Large intestine (tissue), 3 donors: ENCODE measurements around the gene HIRA. TPM values are rescaled to one million over a fixed set of nuclear protein-coding genes. Genes with fewer than 3 reads are reported as not detected.
"Not testable (repeated sequence)": the region's sequence is repeated elsewhere in the genome, so short reads cannot be mapped to it uniquely, and the experiment has no call there.

Experiments
- DNase-seq, 2 donors: peaks; one replicate each; pipeline versions ENCODE4 v3.0.0 to v3.0.0-alpha.2; 2013
- H3K27ac ChIP-seq: one replicate; pipeline ENCODE4 v1.5.1; 2013; ENCODE audit warnings: low read length
- H3K27me3 ChIP-seq: 2 replicates; pipeline ENCODE4 v1.6.1; 2013; ENCODE audit warnings: low read length; ENCODE audit not compliant: control insufficient read depth, insufficient read depth
- H3K36me3 ChIP-seq: 2 replicates; pipeline ENCODE4 v1.6.1; 2013; ENCODE audit warnings: low read length; ENCODE audit not compliant: control insufficient read depth, insufficient read depth
- H3K4me1 ChIP-seq: one replicate; pipeline ENCODE4 v1.6.1; 2013; ENCODE audit warnings: low read length; ENCODE audit not compliant: control insufficient read depth, insufficient read depth
- H3K4me3 ChIP-seq: one replicate; pipeline ENCODE4 v1.5.1; 2013; ENCODE audit warnings: low read length
- H3K9me3 ChIP-seq: one replicate; pipeline ENCODE4 v1.6.1; 2013; ENCODE audit warnings: mild to moderate bottlenecking, low read depth, low read length, moderate library complexity; ENCODE audit not compliant: control insufficient read depth
- WGBS: methylation state at CpG from one replicate; pipeline ENCODE4 v1.1.5; 2013; ENCODE audit warnings: low lambda C conversion rate; ENCODE audit not compliant: insufficient coverage; 5-methylcytosine and 5-hydroxymethylcytosine counted together
- polyA plus RNA-seq: library from polyadenylated mRNA; unstranded; fragments of 120-200 nt; gene quantifications from one replicate; pipeline ENCODE4 v1.2.1, GENCODE V29; 2013

HIRA gene
- polyA plus RNA-seq, 1 donor, result 29.6 TPM

- Histone ChIP-seq H3K27me3 (no peaks in the 10 kb centered on the region), H3K36me3 (peaks cover 19% of the 10 kb centered on the region), H3K4me3 (no peak overlapping the region), H3K4me1 (peaks cover 12% of the 10 kb centered on the region), H3K27ac (no peak overlapping the region), H3K9me3 (no peaks in the 10 kb centered on the region)
- no peak for DNase-seq
- WGBS, result no CpG with 5 or more reads among the region's 7 CpGs
Measured at GRCh38 chr22:19443544-19444211, 12.1 kb upstream of the HIRA start.

- Histone ChIP-seq H3K27me3 (no peaks in the 10 kb centered on the region), H3K27ac (no peak overlapping the region), H3K4me3 (no peak overlapping the region), H3K4me1 (peaks cover 7% of the 10 kb centered on the region), H3K9me3 (no peaks in the 10 kb centered on the region), H3K36me3 (peaks cover 20% of the 10 kb centered on the region)
- no peak for DNase-seq
- WGBS, result no CpG with 5 or more reads among the region's 2 CpGs
Measured at GRCh38 chr22:19442166-19442565, 10.6 kb upstream of the HIRA start.

- H3K4me3 ChIP-seq, result no peak overlapping the region
- DNase-seq, result no peak
- WGBS, result 100% methylated on average over 2 of the region's 8 CpGs
- peaks cover 26% of the 10 kb centered on the region for H3K36me3 ChIP-seq
- H3K27ac ChIP-seq, result no peak overlapping the region
- H3K9me3 ChIP-seq, result no peaks in the 10 kb centered on the region
- H3K27me3 ChIP-seq, result no peaks in the 10 kb centered on the region
- H3K4me1 ChIP-seq, result no peaks in the 10 kb centered on the region
Measured at GRCh38 chr22:19440411-19441195, 9.1 kb upstream of the HIRA start.

GRCh38 chr22:19438298-19438697 lies 6.8 kb upstream of the HIRA start:
- no peak overlapping the region for H3K27ac ChIP-seq
- H3K36me3 ChIP-seq, result peaks cover 24% of the 10 kb centered on the region
- 100% methylated on average over 3 of the region's 7 CpGs for WGBS
- H3K4me1 ChIP-seq, result no peaks in the 10 kb centered on the region
- H3K9me3 ChIP-seq, result no peaks in the 10 kb centered on the region
- H3K4me3 ChIP-seq, result no peak overlapping the region
- no peaks in the 10 kb centered on the region for H3K27me3 ChIP-seq
- DNase-seq, result no peak

GRCh38 chr22:19436444-19437161 lies 5.1 kb upstream of the HIRA start:
- not testable (repeated sequence) for DNase-seq, H3K9me3 ChIP-seq, H3K27me3 ChIP-seq, H3K4me1 ChIP-seq, H3K27ac ChIP-seq, H3K4me3 ChIP-seq
- H3K36me3 ChIP-seq, result peaks cover 19% of the 10 kb centered on the region
- WGBS, result 100% methylated on average over 1 of the region's 9 CpGs

GRCh38 chr22:19434829-19435580 lies 3.5 kb upstream of the HIRA start:
- WGBS, result no CpG with 5 or more reads among the region's 2 CpGs
- no peak for DNase-seq
- H3K27ac ChIP-seq, result no peak overlapping the region
- no peaks in the 10 kb centered on the region for H3K9me3 ChIP-seq
- H3K36me3 ChIP-seq, result peaks cover 19% of the 10 kb centered on the region
- H3K27me3 ChIP-seq, result no peaks in the 10 kb centered on the region
- no peak overlapping the region for H3K4me3 ChIP-seq
- no peaks in the 10 kb centered on the region for H3K4me1 ChIP-seq

GRCh38 chr22:19434401-19434800 lies 2.9 kb upstream of the HIRA start:
- Histone ChIP-seq H3K4me1 (peaks cover 3% of the 10 kb centered on the region), H3K36me3 (peaks cover 19% of the 10 kb centered on the region), H3K9me3 (no peaks in the 10 kb centered on the region), H3K27ac (no peak overlapping the region), H3K27me3 (no peaks in the 10 kb centered on the region), H3K4me3 (no peak overlapping the region)
- no peak for DNase-seq
- WGBS, result 100% methylated on average over 2 of the region's 7 CpGs

- peak within 1 kb of the TSS; percentile 95 for H3K4me3 ChIP-seq
- H3K27ac ChIP-seq, result peak within 1 kb of the TSS; percentile 99
- DNase-seq, result peak; percentile 95 to 96
- no peaks in the 10 kb centered on the region for H3K27me3 ChIP-seq
- peaks cover 19% of the 10 kb centered on the region for H3K4me1 ChIP-seq
- no peaks in the 10 kb centered on the region for H3K9me3 ChIP-seq
- WGBS, result no CpG with 5 or more reads among the region's 74 CpGs
- peaks cover 19% of the 10 kb centered on the region for H3K36me3 ChIP-seq
Measured at GRCh38 chr22:19432133-19432851, 759 bp upstream of the HIRA start, which contains the start of gene MRPL40. TSS of gene MRPL40 (plus strand) at chr22:19432545. CDS start at chr22:19432555, 10 bp downstream.

GRCh38 chr22:19430890-19431541 lies 517 bp downstream of the HIRA start:
- DNase-seq, result peak; percentile 51 to 86

More at GRCh38 chr22:19430890-19431541, 517 bp downstream of the HIRA start:
- Histone ChIP-seq H3K36me3 (peaks cover 14% of the 10 kb centered on the region), H3K27ac (peak overlapping the region; percentile 97), H3K4me1 (peaks cover 21% of the 10 kb centered on the region), H3K27me3 (no peaks in the 10 kb centered on the region), H3K9me3 (no peaks in the 10 kb centered on the region), H3K4me3 (peak overlapping the region; percentile 74)
- WGBS, result no CpG with 5 or more reads among the region's 53 CpGs
